Fibroblast of gingiva (primary cell): ENCODE data around the gene FAM219A.

Source experiments
- DNase-seq: peaks from one replicate; pipeline ENCODE4 v3.0.0-alpha.2; 2011; ENCODE audit warnings: low read depth

FAM219A gene

DNA sequence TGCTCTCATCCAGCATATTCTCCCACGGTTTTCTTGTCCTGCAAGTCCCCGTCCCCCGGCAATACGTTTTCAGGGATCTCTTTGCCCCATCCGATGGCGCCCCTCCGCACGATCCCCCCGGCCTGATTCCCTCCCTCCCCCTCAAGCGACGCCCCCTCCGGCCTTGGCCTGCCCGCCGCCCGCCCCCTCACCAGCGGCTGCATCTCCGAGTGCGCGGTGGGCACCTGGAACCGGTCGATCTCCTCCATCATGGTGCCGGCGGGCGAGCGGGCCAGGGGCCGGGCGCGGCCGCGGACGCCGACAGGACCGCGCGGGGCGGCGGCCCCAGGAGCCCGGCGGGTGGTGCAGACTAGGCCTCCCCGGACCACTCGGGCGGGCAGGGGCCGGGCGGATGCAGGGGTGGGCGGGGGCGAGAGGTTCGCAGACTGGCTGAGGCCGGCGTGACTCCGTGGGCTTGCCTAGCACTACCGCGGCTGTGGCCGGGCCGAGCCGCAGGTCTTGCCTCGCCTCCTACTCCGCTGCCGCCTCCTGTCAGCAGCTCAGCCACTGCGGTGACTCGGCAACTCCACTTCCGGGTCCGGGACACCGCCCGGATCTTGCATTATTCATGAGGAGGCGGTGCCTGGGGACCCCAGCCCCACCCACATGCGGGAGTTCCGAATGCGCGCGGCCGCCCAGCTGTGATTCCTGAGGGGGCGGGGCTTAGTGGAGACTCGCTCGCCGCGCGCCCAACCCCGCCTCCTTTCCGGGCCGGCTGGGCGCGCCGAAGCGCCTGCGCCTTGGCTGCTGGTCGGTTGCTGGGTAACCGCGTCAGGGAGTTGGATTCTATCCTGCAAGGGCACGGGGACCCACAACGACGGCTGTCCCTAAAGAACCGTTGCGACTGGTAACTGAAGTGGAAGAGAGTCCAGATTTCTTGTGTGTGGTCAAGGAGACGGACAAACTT lies at the start of gene FAM219A, which contains the start of gene DNAI1:
FAM219A (minus strand) TSS at position 558 of the 946 bp plus-strand sequence; CDS start at position 251, 307 bp downstream.
DNAI1 (plus strand) TSS at position 793 of the 946 bp plus-strand sequence. CDS start 201 bp downstream, outside the sequence.
- DNase-seq = peak; percentile 97

DNA sequence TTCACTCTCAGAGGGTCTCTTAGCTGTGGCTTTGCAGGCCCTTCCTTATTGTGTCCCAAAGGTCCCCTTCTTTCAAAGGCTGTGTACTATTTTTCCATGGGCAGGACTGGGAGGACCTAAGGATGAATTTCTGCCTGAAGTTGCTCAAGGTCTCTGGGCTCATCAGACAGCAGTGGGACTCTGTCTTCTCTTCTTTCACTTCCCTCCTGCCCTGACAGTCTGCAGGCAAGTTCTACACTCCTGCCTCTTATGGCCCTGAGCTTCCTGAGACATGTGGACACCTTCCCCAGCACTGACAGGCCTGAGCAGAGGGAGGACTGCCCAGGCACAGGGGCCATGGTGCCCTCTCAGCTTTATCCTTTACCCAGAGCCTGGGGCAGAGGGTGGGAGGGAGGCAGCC lies 49.6 kb upstream of the FAM219A start:
- no peak for DNase-seq

DNA sequence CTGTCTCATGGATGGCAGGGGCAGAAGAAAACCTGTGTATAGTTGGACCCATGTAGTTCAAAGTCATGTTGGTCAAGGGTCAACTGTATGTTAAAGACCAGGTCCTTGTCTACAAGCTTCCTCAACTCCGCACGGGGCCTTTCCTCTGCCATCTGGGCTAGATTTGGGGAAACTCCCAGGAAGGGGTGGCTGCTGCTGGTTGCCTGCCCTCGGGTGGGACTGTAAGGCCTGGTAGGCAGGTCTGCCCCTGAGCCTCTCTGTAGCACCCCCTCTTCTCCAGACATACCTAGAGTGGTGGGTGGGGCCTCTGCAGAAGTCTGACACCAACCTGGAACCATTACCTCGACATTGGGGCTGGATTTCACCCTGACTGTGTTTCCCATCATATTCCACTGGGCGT lies 49.2 kb upstream of the FAM219A start:
- DNase-seq = no peak

GRCh38 chr9:34506623-34507022 lies 48.3 kb upstream of the FAM219A start:
- no peak for DNase-seq

DNA sequence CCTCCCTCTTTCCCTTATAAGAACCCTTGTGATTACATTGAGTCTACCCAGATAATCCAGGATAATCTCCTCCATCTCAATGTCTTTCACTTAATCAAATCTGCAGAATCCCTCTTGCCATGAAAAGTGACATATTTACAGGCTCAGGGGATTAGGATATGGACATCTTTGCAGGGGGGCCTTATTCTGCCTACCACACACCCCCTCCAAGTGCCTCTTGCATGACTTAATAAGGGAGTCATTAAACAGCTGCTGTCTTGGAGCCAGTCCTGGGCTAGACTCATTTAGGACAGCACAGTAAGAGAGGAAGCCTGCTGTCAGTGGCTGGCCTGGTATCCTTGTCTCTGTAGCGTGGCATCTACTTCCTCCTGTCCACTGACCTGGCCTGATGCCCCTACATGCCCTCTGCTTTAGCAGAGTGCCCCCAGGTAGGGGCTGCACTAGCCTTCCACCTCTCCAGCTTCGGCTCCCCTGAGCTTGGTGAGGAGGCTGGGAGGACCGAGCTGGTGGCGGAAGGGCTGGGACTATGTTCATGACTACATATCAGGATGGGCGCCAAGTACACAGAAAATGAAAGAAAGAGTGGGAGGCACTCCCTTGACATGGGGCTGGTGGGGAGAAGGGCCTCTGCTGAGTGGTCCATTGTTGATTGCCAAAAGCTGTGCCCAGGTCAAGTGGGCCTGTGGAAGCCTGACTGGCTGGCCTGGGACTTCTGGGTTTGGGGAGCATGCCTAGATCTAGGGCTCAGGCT lies 47.2 kb upstream of the FAM219A start:
- no peak for DNase-seq

DNA sequence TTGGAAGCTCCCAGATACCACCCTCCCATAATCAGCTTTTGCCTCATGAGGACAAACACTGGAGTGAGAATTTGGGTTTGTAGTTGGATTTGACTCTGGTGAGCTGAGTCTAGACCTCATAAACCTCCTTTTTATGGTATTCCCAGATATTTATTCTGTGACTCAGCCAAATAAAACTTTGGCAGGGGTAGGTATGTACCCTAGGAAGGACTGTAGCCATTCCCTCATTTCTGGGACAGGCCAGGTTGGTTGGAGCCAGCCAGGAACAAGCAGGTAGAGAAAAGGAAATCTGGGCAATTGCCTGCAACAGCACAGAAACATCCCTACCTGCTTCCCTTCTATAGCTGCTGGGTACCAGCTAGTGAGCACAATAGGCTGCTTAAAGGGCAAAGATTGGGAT lies 45.0 kb upstream of the FAM219A start:
- DNase-seq = no peak

- DNase-seq = no peak
These were observed 44.5 kb upstream of the FAM219A start for GRCh38 chr9:34502891-34503290.

GRCh38 chr9:34502471-34502870 lies 44.1 kb upstream of the FAM219A start:
- DNase-seq = no peak

DNA sequence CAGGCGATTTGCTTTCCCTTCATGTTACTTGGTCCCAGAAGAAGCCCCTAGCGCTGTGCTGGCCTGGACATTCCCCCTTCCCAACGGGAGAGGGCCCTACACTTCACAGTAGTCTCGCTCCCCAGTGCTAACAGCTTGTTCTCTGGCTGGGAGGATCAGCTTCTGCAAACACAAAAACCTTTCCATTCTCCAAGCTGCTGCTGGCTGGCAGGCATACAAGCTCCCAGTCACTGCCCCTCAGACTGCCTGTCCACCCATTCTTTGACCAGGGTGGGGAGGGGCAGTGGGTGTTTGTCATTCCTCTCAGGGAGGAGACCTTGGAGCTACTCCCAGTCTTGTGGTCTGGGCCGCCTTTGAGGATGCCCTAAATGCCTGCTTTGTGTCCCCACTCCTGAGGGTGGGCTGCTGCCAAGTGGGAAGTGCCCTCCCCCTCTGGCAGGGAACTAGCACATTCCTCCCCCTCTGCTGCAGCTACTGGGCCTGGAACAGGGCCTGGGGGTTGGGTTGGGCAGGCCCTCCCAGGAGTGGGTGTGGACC lies 43.6 kb upstream of the FAM219A start:
- DNase-seq = peak; percentile 14

GRCh38 chr9:34501372-34501771 lies 43.0 kb upstream of the FAM219A start:
- DNase-seq = no peak

DNA sequence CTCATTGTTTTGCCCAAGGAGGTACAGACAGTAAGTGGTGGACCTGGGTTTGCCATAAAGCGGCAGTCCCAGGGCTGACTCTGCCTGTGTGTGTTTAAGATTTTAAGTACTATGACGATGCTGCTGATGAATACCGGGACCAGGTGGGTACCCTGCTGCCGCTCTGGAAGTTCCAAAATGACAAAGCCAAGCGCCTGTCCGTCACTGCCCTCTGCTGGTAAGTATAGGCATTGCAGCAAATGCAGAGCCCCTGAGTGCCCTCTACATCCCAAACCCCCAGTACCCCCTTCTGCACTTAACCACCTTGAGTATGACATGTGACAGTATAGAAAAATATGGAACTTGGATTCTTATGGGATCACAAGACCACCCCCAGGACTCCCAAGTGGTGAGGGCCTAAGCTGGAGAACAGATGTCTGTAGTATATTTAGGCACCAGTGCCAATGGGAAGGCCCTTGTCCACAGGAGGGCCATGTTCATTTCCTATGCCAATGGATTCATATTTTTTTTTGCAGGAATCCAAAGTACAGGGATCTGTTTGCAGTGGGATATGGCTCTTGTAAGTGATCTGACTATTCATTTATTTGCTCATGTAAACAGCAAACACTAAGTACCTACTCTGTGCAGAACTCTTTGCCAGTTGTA lies 42.4 kb upstream of the FAM219A start:
- DNase-seq = no peak

- no peak for DNase-seq
These were observed 40.7 kb upstream of the FAM219A start for GRCh38 chr9:34499076-34499475.

DNA sequence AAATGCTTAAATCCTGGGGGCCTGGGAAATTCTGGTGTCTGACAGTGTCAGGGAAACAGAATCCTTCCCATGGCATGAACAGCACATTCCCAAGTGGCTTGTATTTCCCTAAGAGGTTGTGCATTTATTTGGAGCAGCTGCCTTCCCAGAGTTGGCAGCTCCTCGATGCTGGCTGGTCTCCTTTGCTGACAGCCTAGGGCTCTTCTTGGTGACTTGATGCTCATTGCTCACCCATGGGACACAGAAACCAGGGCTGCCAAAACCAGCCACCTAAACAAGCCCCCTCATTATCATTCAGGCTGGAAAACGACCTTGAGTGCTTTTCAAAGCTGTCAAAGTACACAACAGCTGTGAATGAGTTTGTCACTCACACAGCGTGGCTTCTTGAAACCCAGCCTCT lies 40.2 kb upstream of the FAM219A start:
- DNase-seq = no peak

DNA sequence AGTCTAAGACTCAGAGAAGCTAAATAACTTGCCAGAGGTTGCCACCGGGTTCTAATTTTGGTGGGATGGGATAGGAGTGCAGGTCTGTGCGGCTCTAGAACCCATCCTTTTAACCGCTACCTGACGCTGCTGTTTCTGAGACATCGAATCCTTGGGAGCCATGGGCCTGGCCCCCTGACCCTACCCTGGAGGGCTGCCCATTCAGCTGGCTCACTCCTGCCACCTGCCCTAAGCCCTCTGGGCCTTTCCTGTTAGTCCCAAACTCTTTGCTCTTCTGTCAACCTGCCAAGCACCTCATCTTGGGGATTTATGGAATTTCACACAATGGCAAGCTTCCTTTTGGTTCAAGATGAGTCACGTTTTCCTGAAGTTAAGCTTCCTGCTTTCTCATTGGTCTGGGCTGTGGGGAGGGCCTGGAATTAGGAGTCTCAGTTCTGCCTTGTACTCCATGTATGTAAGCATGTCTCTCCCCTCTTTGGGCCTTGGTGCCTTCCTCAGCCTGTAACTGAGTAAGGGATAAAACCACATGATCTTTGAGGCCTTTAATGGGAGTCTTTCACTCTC lies 37.9 kb upstream of the FAM219A start:
- no peak for DNase-seq

- DNase-seq = peak; percentile 12
These were observed 35.7 kb upstream of the FAM219A start for GRCh38 chr9:34493972-34494535.

- DNase-seq = no peak
These were observed 33.7 kb upstream of the FAM219A start for GRCh38 chr9:34492051-34492450.

GRCh38 chr9:34491596-34491995 lies 33.2 kb upstream of the FAM219A start:
- DNase-seq = no peak

DNA sequence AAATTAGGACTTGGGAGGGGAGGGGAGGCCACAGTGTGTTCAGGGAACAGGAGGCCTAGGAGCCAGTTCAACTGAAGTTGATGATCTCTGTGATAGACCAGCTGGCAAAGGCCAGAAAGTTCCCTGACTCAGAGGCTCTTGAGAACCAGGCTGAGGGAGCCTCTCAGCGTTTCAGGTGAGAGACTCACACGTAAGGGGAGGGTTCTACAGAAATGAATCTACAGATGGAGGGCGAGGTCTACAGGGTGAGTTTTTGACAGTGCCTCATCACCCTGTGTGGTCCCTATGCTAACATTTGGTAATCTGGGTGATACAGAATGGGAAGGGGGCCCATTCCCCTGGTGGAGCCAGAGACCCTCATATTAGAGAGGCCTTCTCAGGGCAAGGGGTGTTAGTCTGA lies 32.4 kb upstream of the FAM219A start:
- no peak for DNase-seq

DNA sequence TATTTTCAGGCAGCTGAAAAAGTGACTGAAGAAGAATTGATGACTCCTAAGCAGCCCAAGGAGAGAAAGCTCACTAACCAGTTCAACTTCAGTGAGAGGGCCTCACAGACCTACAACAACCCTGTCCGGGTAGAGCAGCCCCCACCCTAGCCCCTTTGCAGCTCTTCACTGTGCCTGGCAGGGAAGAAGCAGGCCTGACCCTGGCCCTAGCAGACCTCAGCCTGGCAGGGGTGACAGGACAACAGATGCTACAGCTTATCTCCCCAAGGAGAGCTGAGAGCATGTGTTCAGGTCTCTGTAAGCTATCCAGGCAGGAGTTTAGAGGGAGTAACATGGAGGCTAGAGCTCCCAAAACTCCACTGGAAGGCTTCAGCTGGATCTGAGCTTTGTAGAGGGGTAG lies 32.0 kb upstream of the FAM219A start:
- no peak for DNase-seq

DNA sequence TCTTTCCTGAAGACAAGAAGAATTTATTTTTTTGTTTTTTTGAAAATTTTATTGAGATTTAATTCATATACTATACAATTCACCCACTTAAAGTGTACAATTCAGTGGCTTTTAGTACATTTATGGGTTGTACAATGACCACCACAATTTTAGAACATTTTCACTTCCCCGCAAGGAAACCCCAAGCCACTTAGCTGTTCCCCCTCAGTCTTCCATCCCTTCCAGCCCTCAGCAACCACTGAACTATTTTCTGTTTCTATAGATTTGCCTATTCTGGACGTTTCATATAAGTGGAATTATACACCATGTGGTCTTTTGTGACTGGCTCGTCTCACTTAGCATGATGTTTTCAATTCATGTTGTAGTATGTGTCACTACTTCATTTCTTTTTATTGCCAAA lies 28.2 kb upstream of the FAM219A start:
- no peak for DNase-seq

DNA sequence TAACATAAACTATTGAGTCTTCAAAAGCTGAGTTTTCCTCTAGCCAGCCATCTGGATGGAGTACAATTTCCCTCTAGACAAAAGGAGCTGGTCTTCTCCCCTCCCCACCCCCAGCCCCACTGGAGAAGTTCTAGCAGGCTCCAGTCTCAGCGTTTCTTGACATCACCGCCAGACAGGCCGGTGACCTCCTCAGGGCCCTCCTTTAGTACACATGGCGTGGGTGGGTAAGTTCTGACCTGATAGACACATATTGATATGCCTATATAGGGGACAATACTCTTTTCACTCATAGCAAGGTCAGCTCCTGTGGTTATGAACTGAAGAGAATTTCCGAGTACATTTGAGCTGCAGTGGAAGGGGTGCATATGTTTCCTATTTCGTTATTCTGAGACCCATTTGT lies 27.5 kb upstream of the FAM219A start:
- no peak for DNase-seq

GRCh38 chr9:34484678-34485077 lies 26.3 kb upstream of the FAM219A start:
- DNase-seq = no peak
